Left lung (tissue), 8 donors: ENCODE data around the gene BTN3A1. TPM values are rescaled to one million over a fixed set of nuclear protein-coding genes. Genes with fewer than 3 reads are reported as not detected.

Experiments used
- polyA plus RNA-seq, 6 donors: library from polyadenylated mRNA; unstranded; fragments of 120-200 nt; gene quantifications; one replicate each; pipeline ENCODE4 v1.2.1, GENCODE V29; 2013; ENCODE audit not compliant: insufficient read length in 6 of 6
- total RNA-seq, 2 donors: library from RNA; stranded (reverse); fragmentation: NEBNext Ultra II Directional; extraction: Animal tissue kit (Norgen Biotek cat#: 25700); gene quantifications; one replicate each; pipeline ENCODE4 v1.2.1, GENCODE V29; 2021
- donor health status: DM: no; HTN: yes; CAD: no.
- donor health status: DM: no; HTN: no; CAD: no.

The BTN3A1 gene
- total and polyA plus RNA-seq, 8 donors, result 48.0 to 81.5 (median 64.4) TPM

Other genes with a start within 250 kb of the BTN3A1 start
- gene BTN3A2, start 37.1 kb upstream of the BTN3A1 start, total RNA-seq, result 10 to 100 TPM; 72.7 to 96.4 TPM
- 10 to 100 TPM; 25.3 to 54.3 (median 41.7) TPM for gene BTN3A2, start 37.1 kb upstream of the BTN3A1 start, polyA plus RNA-seq
- 10 to 100 TPM; 16.6 to 21.0 TPM for gene BTN2A2, start 19.2 kb upstream of the BTN3A1 start, total RNA-seq
- 10 to 100 TPM; 13.1 to 22.8 (median 15.5) TPM for gene BTN2A2, start 19.2 kb upstream of the BTN3A1 start, polyA plus RNA-seq
- 10 to 100 TPM; 41.1 to 54.7 TPM for gene BTN3A3, start 38.2 kb downstream of the BTN3A1 start, total RNA-seq
- gene BTN3A3, start 38.2 kb downstream of the BTN3A1 start, polyA plus RNA-seq, result 10 to 100 TPM; 38.1 to 54.2 (median 42.1) TPM
- gene BTN2A1, start 55.7 kb downstream of the BTN3A1 start, total RNA-seq, result 10 to 100 TPM; 17.5 to 34.7 TPM
- 10 to 100 TPM; 39.1 to 48.6 (median 43.7) TPM for gene BTN2A1, start 55.7 kb downstream of the BTN3A1 start, polyA plus RNA-seq
- not detected for gene BTN1A1, start 98.0 kb downstream of the BTN3A1 start, total RNA-seq
- gene BTN1A1, start 98.0 kb downstream of the BTN3A1 start, polyA plus RNA-seq, result under 1 TPM; 0.15 to 0.32 (median 0.23) TPM
- 10 to 100 TPM; 41.2 to 47.2 TPM for gene HMGN4, start 136.1 kb downstream of the BTN3A1 start, total RNA-seq
- 10 to 100 TPM; 73.2 to 83.1 (median 78.8) TPM for gene HMGN4, start 136.1 kb downstream of the BTN3A1 start, polyA plus RNA-seq
- 10 to 100 TPM in 1 of 2 donors, 1 to 10 TPM in 1; 9.8 to 13.5 TPM for gene ABT1, start 194.7 kb downstream of the BTN3A1 start, total RNA-seq
- 10 to 100 TPM; 14.1 to 16.9 (median 15.3) TPM for gene ABT1, start 194.7 kb downstream of the BTN3A1 start, polyA plus RNA-seq